CD4-positive, alpha-beta T cell treated with Interleukin-15 for 1 hour (primary cell): ENCODE results near the gene ATXN8OS.
"Not testable (repeated sequence)": the region's sequence is repeated elsewhere in the genome, so short reads cannot be mapped to it uniquely, and the experiment has no call there.

ENCODE experiments used
- DNase-seq: peaks from one replicate; pipeline ENCODE4 v3.0.0-alpha.2; 2020

Gene ATXN8OS

DNA sequence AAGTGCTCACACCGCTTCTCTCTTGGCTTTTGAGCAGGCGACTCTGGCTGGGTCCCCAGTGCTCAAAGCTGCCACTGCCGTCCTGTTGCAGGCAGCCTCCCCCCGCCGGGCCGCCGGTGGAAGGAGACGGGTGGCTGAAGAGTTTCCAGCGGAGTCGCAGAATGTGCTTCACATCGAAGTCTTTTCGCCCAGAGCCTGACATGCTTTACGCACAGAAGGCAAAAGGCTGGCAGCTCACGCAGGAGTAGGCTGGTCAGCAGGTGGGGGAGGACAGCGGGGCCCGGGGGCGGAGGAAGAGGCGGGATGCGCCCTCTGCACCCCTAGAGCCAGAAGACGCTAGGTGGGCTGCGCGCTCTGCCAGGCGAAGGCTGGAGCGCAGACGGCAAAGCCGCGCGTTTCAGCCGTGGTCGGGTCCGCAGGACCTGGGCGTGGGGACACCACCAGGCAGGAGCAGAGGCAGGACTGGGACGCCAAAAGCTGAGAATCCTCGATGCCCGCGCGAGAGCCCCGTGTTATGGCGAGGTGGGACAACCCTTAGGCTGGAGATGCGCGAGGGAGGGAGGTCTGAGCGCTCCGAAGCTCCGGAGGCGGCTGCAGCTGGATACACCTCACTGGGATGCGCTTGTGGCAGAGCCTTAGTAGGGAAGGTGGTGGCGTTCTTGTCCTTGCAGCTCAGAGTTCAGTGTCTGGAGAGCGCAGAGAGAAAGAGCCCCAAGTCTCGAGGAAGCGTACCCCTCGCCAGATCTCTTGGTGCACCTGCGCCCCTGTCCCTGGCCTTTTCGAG, at the start of gene ATXN8OS:
Gene ATXN8OS (plus strand): TSS at position 329 of the 784 bp plus-strand sequence.
- DNase-seq, result no peak

DNA sequence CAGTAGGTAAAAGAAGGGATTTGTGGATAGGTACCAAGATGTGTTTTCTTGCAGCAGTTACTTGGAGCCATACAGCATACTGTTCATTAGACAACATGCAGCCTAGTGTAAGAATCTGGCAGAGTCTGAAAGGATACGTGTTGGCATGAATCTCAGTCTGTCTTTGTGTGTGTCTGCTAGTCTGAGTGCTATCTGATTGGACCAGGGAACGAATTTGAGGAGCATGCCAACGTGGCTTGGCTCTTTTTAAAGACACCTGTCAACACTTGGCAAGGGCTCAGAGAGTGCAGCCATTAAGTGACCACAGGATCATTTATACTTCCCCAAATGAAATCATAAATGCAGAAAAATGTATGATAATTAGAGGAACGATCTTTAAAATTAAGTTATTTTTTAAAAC, 27.6 kb upstream of the ATXN8OS start:
- DNase-seq, result no peak

DNA sequence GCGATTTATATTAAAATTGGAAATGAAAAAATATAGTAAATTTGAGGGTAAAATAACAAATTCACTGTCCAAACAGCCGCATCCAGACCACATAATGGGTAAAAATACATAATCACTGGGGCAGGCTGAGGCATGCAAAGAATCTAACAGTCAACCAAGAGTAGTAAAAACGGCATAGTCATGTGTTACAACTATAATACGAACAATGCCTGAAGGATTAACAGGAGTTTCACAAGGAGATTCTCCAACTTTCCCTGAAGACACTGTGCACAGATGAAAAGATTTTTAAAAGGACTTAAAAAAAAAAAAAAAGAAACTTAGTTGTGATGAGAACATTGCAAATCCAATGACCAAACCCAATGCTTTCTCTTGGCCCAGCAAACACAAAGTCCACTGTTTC, 20.4 kb upstream of the ATXN8OS start:
- DNase-seq, result no peak

DNA sequence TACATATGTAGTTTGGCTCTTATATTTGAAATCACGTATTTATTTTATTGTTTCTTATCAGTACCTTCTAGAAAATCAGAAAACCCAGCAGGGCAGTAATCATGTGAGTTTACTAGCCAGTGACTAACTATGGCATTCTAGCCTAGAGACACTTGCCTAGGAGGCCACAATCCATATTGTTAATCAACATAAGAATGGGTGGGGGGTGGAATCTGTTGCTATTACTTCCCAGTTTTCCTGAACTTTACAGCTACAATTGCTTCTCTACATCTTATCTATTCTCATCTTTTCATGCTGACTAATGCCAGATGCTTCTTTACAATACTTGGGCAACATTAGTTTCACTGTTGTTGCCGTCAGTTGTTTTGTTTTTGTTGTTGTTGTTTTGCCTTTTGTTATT, 18.7 kb upstream of the ATXN8OS start:
- no peak for DNase-seq

DNA sequence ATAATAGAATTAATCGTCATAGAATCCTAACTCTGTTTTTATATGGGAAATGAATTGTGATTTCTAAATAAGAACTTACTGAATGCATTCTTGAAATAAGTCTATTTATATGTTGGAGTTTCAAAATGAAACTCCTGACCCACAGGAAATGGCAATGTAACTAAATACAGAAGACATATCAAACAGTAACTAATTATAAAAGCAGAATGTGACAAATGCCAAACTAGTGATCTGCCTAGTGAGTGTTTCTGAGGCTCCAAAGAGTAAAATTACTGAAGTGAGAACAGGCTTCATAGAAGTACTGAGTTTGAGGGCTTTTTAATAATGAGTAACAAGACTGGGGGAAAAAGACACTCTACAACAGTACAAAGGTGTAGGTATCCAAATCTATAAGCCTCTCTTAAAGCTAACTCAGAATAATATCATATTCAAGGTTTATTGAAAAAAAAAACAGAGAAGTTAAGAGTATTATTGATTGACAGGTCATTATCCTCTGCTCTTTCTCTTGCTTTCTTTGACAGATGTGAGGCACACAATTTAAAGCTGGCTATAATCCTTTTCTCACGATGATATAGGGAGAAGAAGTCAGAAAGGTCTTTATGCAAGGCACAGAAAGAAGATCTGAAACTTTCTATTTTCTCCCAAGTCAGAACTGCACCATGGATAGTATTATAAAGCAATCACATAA, 17.4 kb upstream of the ATXN8OS start:
- DNase-seq, result no peak

DNA sequence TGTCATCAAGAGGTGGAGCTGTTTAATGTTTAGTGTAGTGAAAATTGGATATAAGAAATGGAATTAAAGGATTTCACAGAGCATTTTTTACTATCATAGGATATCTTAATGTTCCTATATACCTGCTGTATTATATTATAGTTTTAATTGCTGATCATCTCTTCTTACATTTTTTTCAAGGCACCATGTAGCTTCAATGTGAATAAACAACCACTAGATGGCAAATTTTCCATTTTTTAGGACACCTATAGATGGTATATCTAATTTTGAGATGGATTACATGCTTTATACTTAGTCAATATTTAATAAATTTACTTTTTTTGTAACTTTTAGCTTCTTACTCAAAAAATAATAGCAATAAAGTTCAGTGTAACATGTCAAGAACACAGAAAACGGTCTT, 9.0 kb upstream of the ATXN8OS start:
- no peak for DNase-seq

DNA sequence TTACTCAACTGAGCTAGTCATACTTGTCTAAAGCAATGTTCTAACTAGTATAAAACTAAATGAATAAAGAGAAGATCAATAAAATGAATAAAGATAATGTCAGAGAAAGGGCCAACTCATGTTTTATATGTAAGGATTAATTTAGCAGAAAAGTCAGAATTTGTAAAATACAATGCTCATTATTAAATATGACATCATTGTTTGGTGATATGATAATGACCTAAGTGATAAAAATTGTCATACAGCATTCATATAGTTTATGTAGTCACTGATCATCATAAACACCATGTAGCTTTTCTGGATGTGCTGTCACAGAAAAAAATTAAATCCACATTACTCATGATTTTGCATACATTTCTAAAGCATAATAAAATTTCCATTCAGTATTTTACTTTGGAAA, 3.1 kb upstream of the ATXN8OS start:
- no peak for DNase-seq

DNA sequence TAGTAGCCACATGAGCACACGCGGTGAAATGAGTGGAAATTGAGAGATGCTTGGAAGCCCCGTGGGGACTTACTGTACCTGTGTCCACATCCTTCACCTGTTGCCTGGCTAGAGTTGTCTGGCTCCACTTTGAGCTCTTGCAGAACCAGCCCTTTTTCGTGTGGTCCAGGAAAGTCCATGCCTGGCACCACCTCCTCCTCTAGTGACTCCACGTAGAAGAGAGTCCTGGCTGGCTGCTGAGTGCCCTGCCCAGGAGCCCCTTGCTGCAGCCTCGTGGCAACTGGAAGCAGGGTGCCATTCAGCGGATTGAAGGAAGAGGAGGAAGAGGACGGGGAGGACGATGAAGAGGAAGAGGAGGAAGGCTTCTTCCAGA, 515 bp upstream of the ATXN8OS start:
- no peak for DNase-seq

DNA sequence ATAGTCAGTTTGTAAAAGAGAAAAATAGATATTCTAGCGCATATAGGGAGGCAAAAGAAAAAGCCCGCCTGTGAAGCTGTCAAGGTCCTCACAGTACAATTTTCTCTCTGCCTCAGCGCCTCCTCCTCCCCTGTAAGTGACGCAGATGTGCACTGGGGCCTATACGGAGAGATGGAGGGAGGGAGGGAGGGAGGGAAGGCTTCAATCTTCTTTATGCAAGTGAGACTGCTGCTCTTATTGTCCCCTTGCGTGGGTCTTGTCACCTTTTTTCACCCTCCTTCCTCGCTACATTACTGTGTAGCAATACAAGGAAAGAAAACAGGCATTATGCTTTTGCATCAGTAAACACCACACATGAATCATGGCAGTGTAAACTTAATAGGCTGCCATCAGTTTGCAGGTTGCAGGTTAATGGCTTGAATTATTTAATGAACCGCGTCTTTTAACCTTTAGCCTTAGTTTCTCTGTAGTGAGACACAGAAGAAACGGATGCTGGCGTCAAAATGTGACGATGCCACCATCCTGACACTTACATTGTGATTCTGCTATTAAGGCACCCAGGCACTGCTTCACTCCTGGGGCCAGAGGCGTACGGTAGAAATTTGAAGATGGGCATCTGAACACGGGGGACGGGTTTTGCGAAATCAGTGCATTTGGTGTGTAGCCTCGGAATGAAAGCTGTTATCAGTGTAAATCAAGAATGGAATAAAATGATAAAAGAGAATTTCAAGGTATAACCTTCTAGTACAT, 905 bp downstream of the ATXN8OS start, which contains the start of gene KLHL1:
Gene KLHL1 (minus strand): TSS at position 97 of the 750 bp plus-strand sequence. CDS start 753 bp downstream, outside the sequence.
- no peak for DNase-seq

DNA sequence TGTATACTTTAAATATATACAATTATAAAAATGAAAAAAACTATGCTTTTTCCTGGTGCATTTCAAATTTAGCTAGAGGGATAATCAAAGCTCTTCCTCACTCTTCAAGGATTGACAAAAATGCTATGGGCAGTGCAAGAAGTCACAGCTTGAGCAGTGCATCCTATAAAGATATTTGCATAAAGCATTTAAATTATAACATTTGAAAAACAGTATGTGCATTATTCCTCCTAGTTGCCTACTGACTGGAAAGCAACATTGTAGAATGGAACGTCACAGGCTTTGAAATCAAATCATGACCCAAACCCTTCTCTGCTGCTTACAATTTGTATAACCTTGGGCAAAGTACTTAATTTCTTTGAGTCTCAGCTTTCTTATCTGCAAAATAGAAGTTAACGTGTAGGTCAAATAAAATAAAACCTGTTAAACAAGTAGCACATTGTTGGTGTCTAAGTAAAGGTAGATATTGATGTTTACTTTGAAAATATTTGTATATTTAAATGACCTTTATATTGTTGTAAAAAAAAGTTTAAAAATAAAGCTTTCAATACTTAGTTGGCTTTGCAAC, 9.8 kb downstream of the ATXN8OS start:
- DNase-seq, result no peak

DNA sequence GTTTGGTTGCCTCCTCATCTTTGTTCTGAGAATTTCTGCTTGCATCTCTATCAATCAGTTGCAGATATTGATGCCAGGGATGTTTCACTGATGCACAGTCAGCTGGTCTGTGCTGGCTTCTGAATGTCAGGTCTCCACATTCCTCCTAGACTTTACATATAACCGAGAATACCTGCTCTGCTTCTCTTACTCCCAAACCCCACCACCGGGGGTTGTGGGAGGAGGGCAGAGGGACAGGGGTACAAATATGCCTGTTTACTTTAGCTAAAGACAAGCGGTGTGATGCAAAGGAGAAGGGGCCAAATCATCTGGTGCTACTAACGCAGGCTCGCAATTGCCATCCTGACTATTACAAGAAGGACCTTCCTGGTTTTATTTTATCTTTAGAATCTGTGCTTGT, 18.1 kb downstream of the ATXN8OS start:
- DNase-seq, result no peak

DNA sequence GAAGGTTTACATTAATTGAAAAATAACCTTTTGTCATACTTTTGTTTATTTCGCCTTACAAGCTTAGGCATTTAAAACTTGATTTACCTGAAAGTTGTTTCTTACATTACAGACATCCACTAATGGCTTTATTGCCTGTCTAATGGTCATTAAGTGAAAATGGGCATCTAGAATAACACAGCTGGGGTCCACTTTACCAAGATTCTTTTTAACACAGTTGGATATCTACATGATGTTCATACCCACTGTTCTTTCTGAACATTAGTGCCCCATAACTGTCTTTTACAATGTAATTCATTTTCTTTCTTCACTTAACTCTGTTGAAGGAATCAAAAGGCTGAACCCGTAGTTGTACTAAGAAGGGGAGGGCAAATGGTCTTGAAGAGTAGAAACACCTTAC, 20.5 kb downstream of the ATXN8OS start:
- DNase-seq, result no peak

DNA sequence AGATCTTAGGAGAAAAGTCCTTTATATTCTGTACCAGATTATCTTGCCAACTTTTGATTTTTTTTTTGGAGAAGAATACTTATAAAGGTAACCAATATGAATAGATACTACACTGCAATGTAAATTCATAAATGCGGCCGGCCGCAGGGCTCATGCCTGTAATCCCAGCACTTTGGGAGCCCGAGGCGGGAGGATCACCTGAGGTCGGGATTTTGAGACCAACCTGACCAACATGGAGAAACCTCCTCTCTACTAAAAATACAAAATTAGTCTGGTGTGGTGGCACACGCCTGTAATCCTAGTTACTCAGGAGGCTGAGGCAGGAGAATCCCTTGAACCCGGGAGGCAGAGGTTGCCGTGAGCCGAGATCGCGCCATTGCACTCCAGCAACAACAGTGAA, 35.0 kb downstream of the ATXN8OS start:
- DNase-seq, result not testable (repeated sequence)

DNA sequence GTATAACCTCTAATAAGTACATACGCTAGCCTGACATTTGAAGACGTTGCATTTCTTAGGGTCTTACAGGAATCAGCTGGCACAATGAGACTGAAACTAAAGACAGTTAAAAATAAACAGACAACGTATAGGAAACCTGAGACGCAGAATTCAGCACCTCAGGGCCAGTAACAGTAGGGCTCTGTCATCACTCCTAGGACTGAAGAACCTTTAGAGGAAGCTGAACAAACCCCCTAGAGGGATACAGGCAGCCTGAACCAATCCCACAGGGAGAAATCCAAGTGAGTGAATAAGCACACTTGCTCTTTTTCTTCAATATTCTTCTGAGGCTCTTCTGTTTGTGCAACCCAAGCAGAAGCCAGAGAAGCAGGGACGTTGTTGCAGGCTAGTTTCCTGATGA, 54.5 kb downstream of the ATXN8OS start:
- DNase-seq, result no peak

DNA sequence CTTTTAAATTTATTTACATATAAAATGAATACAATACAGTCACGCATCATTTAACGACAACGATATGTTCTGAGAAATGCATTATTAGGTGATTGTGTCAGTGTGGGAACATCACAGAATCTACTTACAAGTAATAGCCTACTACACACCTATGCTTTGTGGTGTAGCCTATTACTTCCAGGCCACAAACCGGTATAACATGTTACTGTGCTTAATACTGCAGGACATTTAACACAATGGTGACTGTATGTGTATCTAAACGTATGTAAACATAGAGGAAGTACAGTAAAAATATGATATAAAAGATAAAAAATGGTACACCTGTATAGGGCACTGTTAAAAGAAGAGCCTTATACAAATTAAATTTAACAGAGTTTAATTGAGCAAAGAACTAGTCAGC, 63.1 kb downstream of the ATXN8OS start:
- DNase-seq, result no peak

DNA sequence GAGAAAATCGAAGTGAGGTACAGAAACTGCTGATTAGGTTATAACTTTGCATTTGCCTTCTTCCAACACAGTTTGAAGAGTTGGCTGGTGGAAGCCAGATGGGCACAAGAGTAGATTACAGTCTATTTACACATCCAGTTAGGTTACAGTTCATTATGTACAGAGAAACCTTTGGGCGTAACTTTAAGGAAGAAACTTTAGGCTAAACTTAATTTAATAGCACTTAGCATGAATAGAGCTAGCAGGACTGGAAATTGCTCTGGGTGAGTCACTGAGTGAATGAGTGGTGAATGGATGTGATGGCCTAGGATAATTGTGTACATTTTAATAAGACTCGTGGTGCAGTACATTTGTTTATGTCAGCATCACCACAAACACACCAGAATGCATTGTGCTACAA, 63.5 kb downstream of the ATXN8OS start:
- DNase-seq, result no peak

DNA sequence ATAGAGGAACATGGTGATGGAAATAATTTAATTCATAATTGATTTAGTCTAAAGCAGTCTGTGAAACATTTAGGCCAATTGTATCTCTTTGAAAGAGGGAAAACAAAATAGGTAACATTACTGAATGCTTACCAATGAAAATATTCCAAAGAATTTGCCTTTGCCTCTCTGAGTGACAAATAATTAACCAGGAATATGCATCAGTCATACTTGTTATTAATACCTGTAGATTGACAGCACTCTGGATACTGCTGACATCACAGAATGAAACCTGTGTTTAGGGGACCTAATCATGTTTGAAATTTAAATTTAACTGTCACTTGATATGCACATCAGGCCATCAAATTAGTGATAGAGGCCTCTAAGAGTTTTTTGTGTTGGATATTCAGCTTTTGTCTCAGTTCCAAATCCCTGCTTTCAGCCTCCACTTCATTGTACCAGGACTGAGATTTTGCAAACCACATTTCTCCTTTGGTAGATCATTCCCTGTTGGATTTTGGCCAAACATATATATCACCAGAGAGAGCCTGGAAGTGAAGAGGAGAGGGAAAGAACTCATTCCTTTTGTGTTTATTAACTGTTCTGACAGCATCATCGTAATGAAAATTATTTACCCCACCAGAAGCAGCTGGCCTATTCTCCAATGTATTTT, 65.4 kb downstream of the ATXN8OS start:
- no peak for DNase-seq

DNA sequence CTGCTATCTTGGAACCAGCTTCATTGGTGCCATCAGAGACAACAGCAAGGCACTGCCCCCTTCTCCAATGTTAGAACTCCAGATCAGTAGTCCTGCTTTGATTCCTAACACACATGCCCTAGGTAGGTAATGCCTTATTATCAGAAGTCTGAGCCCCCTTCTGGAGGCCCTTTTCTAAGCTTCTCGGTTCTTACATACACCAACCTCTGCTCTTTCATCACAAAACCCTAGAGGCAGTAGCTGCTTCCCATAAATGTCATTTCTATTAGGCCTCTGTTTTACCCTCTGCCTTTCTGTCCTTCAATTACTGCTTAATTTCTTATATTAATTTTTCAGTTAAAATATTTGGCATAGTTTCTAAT, 66.0 kb downstream of the ATXN8OS start:
- no peak for DNase-seq

DNA sequence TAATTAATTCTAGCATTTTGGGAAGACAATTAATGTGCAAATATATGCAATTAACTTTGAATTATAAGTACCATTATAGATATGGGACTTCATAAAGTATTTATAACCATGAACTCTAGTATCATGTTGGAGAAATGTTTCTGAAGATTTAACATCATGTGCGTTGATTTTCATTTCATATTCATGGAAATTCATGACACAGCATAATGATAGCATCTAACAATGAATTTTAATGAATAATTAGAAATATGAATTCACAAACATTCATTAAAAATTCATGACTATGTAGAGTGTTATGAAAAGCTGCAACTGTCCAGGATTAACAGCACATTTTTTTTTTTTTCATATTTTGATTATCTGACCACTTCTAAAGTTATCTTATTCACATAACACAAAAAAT, 70.7 kb downstream of the ATXN8OS start:
- no peak for DNase-seq
